Gastrocnemius medialis (tissue), 4 donors: ENCODE data around the gene MBNL1.

Source experiments
- POLR2A ChIP-seq, 2 donors: fragments of 450-650 bp; IDR thresholded peaks; one replicate each; pipeline ENCODE4 v1.6.1; 2017; ENCODE audit warnings: antibody characterized with exemption in 2 of 2, mild to moderate bottlenecking in 2 of 2, moderate library complexity in 2 of 2
- TF ChIP-seq, protein P1 (sequence below), 5 experiments: fragments of 450-650 bp in 3 of 5; fragments of 200-600 bp in 2 of 5; sonication (generic) in 2 of 5; IDR thresholded peaks in 4 of 5; conservative IDR thresholded peaks in 1 of 5; 1 replicate in 4 of 5; 2 replicates in 1 of 5; pipeline ENCODE4 v1.5.1; 2016 to 2019; ENCODE audit warnings: antibody characterized with exemption in 5 of 5, mild to moderate bottlenecking in 3 of 5, moderate library complexity in 3 of 5

DNA sequence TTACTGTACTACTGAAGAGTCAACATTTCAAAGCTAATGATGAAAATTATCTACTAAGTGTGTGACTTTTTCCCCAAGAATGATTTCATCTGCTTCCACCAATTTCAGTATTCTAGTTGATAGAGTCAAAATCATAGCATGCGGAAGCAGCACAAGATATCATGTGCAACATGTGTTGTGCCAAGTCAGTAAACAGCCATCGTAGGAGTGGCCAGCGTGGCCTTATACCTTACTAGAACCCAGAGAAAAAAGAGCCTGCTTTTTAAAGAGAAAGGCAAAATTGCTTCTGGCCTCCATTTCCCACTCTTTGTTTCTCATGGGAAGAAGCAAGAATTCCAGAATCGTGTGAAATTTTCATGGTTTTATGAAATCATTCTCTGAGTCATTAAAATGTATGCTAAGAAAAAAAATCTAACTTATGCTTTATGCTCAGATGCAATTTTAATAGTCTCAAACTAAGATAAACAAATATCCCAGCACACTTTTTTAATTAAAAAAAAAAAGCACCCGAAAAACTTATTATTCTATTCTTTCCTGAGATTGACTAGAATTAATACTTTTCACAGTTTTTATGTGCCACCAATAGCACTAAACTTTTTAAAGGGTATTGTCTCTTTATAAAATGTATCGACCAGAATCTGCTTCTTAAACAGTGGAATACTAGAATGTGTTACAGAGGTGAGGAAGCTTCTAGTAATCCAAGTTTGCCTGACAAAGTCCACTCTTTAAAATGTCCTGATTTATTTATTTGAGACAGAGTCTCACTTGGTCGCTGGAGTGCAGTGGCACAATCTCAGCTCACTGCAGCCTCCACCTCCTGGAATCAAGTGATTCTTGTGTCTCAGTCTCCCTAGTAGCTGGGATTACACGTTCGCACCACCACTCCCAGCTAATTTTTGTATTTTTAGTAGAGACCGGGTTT lies 87.3 kb downstream of the MBNL1 start:
- TF ChIP-seq, protein P1, sequence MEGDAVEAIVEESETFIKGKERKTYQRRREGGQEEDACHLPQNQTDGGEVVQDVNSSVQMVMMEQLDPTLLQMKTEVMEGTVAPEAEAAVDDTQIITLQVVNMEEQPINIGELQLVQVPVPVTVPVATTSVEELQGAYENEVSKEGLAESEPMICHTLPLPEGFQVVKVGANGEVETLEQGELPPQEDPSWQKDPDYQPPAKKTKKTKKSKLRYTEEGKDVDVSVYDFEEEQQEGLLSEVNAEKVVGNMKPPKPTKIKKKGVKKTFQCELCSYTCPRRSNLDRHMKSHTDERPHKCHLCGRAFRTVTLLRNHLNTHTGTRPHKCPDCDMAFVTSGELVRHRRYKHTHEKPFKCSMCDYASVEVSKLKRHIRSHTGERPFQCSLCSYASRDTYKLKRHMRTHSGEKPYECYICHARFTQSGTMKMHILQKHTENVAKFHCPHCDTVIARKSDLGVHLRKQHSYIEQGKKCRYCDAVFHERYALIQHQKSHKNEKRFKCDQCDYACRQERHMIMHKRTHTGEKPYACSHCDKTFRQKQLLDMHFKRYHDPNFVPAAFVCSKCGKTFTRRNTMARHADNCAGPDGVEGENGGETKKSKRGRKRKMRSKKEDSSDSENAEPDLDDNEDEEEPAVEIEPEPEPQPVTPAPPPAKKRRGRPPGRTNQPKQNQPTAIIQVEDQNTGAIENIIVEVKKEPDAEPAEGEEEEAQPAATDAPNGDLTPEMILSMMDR (IDR thresholded peaks at IDR 0.05 in 4 of 5, conservative IDR thresholded peaks at IDR 0.05 in 1 of 5) = no peak
- no peak for TF ChIP-seq POLR2A (IDR thresholded peaks at IDR 0.05)
